Osteoblast (primary cell): ENCODE measurements around the gene FASN. TPM values are rescaled to one million over a fixed set of nuclear protein-coding genes. Genes with fewer than 3 reads are reported as not detected.

Experiments used
- DNase-seq: peaks from one replicate; pipeline ENCODE4 v3.0.0; 2011; ENCODE audit warnings: low spot score, mixed read lengths; ENCODE audit not compliant: insufficient read length; ENCODE audit errors: missing footprints
- H2AFZ ChIP-seq: 2 replicates; pipeline ENCODE4 v1.6.0; 2011; ENCODE audit warnings: mild to moderate bottlenecking, low read length
- H3K27ac ChIP-seq: 2 replicates; pipeline ENCODE4 v1.5.1; 2011; ENCODE audit warnings: mild to moderate bottlenecking, low read depth, low read length, moderate library complexity
- H3K27me3 ChIP-seq: 2 replicates; pipeline ENCODE4 v1.6.0; 2012; ENCODE audit warnings: mild to moderate bottlenecking, control low read depth, inconsistent platforms, low read length, moderate library complexity; ENCODE audit not compliant: insufficient read depth
- H3K36me3 ChIP-seq: 2 replicates; pipeline ENCODE4 v1.5.1; 2011; ENCODE audit warnings: mild to moderate bottlenecking, low read length, control low read depth, moderate library complexity; ENCODE audit not compliant: insufficient read depth
- H3K4me1 ChIP-seq: 2 replicates; pipeline ENCODE4 v1.5.1; 2011; ENCODE audit warnings: mild to moderate bottlenecking, low read length, control low read depth, moderate library complexity; ENCODE audit not compliant: insufficient read depth
- H3K4me2 ChIP-seq: 2 replicates; pipeline ENCODE4 v1.6.0; 2011; ENCODE audit warnings: mild to moderate bottlenecking, low read length; ENCODE audit not compliant: insufficient read depth
- H3K4me3 ChIP-seq: fragments of 200-600 bp; sonication (generic); 3 replicates; pipeline ENCODE4 v1.5.1; 2012; ENCODE audit warnings: mild to moderate bottlenecking, low read length, inconsistent platforms; ENCODE audit not compliant: insufficient read depth
- H3K79me2 ChIP-seq: 2 replicates; pipeline ENCODE4 v1.6.0; 2012; ENCODE audit warnings: mild to moderate bottlenecking, low read length, control low read depth, inconsistent platforms; ENCODE audit not compliant: insufficient read depth
- H3K9me3 ChIP-seq: 2 replicates; pipeline ENCODE4 v1.5.1; 2011; ENCODE audit warnings: low read depth, low read length, control low read depth
- H4K20me1 ChIP-seq: 2 replicates; pipeline ENCODE4 v1.6.0; 2012; ENCODE audit warnings: mild to moderate bottlenecking, low read length, control low read depth; ENCODE audit not compliant: insufficient read depth
- CTCF ChIP-seq: IDR thresholded peaks from 2 replicates; pipeline ENCODE4 v1.5.1; 2011; ENCODE audit warnings: mild to moderate bottlenecking, low read depth, low read length, moderate library complexity; ENCODE audit errors: extremely low read depth
- total RNA-seq: library from RNA; depleted of rRNA; stranded (reverse); fragments of >200 nt; gene quantifications from 2 replicates; pipeline ENCODE4 v1.2.3, GENCODE V29; 2012

Gene FASN
- total RNA-seq, 1 donor = 142 TPM

DNA sequence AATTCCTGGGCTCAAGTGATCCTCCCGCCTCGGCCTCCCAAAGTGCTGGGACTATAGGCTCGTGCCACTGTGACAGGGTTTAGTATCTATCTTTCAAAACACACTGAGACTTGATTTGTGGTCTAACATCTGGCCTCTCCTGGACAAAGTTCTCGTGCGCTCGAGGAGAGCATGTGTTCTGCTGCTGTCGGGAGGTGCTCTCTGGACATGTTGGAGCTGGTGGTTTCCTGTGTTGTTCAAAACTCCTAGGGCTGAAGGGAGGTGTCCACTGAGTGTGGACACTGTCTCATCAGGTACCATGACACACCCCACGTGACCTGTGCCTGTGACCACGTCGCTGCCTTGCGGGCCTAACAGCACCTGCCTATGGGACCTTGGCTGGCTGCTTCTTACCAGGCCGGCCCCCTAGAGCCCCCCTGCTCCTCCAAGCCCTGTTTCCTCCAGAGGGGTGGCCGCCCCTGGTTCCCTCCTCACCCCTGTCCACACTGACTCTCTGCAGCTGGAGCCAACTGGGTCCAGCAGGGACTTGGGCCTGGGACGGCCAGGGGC lies 52.0 kb downstream of the FASN start:
- H4K20me1 ChIP-seq = no peaks in the 10 kb centered on the region
- H3K36me3 ChIP-seq = peaks cover 30% of the 10 kb centered on the region
- DNase-seq = no peak
- H3K4me1 ChIP-seq = peaks cover under 1% of the 10 kb centered on the region
- no peak overlapping the region for H3K4me3 ChIP-seq
- H3K27me3 ChIP-seq = no peaks in the 10 kb centered on the region
- H3K79me2 ChIP-seq = peaks cover 14% of the 10 kb centered on the region
- H3K27ac ChIP-seq = no peak overlapping the region
- H3K4me2 ChIP-seq = no peak overlapping the region
- no peak for TF ChIP-seq CTCF
- no peak overlapping the region for H2AFZ ChIP-seq
- no peaks in the 10 kb centered on the region for H3K9me3 ChIP-seq

- no peaks in the 10 kb centered on the region for H3K79me2 ChIP-seq
- no peaks in the 10 kb centered on the region for H3K27me3 ChIP-seq
- DNase-seq = no peak
- H3K4me2 ChIP-seq = no peak overlapping the region
- H3K27ac ChIP-seq = no peak overlapping the region
- H3K4me3 ChIP-seq = no peak overlapping the region
- TF ChIP-seq CTCF = no peak
- H2AFZ ChIP-seq = no peak overlapping the region
- H3K4me1 ChIP-seq = peaks cover 3% of the 10 kb centered on the region
- no peaks in the 10 kb centered on the region for H3K9me3 ChIP-seq
- H4K20me1 ChIP-seq = no peaks in the 10 kb centered on the region
- H3K36me3 ChIP-seq = peaks cover 13% of the 10 kb centered on the region
Observed at GRCh38 chr17:82043507-82043906, 54.5 kb downstream of the FASN start.

- no peaks in the 10 kb centered on the region for H3K79me2 ChIP-seq
- no peak overlapping the region for H3K4me3 ChIP-seq
- TF ChIP-seq CTCF = no peak
- H3K4me1 ChIP-seq = peaks cover 7% of the 10 kb centered on the region
- no peak overlapping the region for H3K27ac ChIP-seq
- H3K36me3 ChIP-seq = peaks cover 5% of the 10 kb centered on the region
- no peaks in the 10 kb centered on the region for H3K27me3 ChIP-seq
- DNase-seq = no peak
- H3K4me2 ChIP-seq = no peak overlapping the region
- H4K20me1 ChIP-seq = no peaks in the 10 kb centered on the region
- no peak overlapping the region for H2AFZ ChIP-seq
- H3K9me3 ChIP-seq = no peaks in the 10 kb centered on the region
Observed at GRCh38 chr17:82042649-82043048, 55.4 kb downstream of the FASN start.

DNA sequence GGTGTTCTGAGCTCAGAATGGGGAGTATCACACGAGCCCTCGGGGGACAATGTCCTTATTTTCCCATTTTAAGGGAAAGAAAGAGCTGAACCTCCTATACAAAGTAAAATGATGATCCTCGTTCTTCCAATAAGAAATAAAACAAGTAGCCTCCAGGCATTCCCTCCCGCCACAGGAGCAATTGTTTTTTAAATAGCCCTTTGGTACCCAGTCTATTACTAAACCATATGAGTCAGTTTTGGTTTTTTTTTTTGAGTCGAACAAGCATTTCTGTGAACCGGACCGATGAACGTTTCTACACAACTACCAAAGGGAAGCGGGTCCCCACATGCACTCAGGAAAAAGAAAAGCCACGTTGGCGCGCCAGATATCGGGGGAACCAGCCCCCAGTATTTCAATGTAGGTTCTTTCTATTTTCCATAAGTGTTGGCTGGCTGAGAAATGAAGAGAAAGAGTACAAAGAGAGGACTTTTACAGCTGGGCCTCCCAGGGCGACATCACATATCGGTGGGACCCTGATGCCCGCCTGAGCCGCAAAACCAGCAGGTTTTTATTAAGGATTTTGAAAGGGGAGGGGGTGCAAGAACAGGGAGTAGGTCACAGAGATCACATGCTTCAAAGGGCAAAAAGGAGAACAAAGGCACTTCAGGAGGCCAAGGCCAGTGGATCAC lies 56.8 kb downstream of the FASN start:
- H3K4me2 ChIP-seq = peak overlapping the region; percentile 29
- no peaks in the 10 kb centered on the region for H3K9me3 ChIP-seq
- no peaks in the 10 kb centered on the region for H3K27me3 ChIP-seq
- H3K4me1 ChIP-seq = peaks cover 15% of the 10 kb centered on the region
- peak overlapping the region; percentile 35 for H2AFZ ChIP-seq
- TF ChIP-seq CTCF = no peak
- H3K27ac ChIP-seq = no peak overlapping the region
- no peaks in the 10 kb centered on the region for H3K79me2 ChIP-seq
- H4K20me1 ChIP-seq = no peaks in the 10 kb centered on the region
- H3K4me3 ChIP-seq = no peak overlapping the region
- DNase-seq = no peak
- no peaks in the 10 kb centered on the region for H3K36me3 ChIP-seq
